Right cardiac atrium (tissue), 5 donors: Measurements from ENCODE around the gene MOB3B. TPM values are rescaled to one million over a fixed set of nuclear protein-coding genes. Genes with fewer than 3 reads are reported as not detected.
A peak's percentile ranks its signal among the peaks of the same experiment; 100 is the strongest.
"Not testable (repeated sequence)": the region's sequence is repeated elsewhere in the genome, so short reads cannot be mapped to it uniquely, and the experiment has no call there.

Experiments
- ATAC-seq, 2 donors: fragments of 200-7000 bp; cut with Tn5 transposase; one replicate each; pipeline versions ENCODE4 v1.8.0 to v1.9.1; 2020; ENCODE audit warnings: moderate library complexity in 2 of 2, mild to moderate bottlenecking in 1 of 2
- DNase-seq, 3 donors: peaks; one replicate each; pipeline ENCODE4 v3.0.0-alpha.2; 2020
- H3K27ac ChIP-seq: one replicate; pipeline ENCODE4 v1.5.1; 2013; ENCODE audit warnings: mild to moderate bottlenecking, low read length, control low read depth, moderate library complexity
- H3K27me3 ChIP-seq: one replicate; pipeline ENCODE4 v1.6.1; 2013; ENCODE audit not compliant: control insufficient read depth, insufficient read depth
- H3K4me1 ChIP-seq: one replicate; pipeline ENCODE4 v1.6.1; 2013; ENCODE audit warnings: low read length; ENCODE audit not compliant: control insufficient read depth, insufficient read depth
- H3K4me3 ChIP-seq: one replicate; pipeline ENCODE4 v1.5.1; 2013; ENCODE audit warnings: low read length, control low read depth
- H3K9me3 ChIP-seq: one replicate; pipeline ENCODE4 v1.6.1; 2013; ENCODE audit warnings: low read length; ENCODE audit not compliant: control insufficient read depth
- WGBS: extraction: QIAGEN DNeasy Blood & Tissue Kit; methylation state at CpG from one replicate; pipeline ENCODE4 v1.1.7; 2013; 5-methylcytosine and 5-hydroxymethylcytosine counted together
- intact Hi-C, 4 donors: fragments of 100-400 bp; cut with DNase I; formaldehyde crosslinking; loops; one replicate each; pipeline versions ENCODE4 v1.11.0 to v1.14.0; 2022 to 2023
- polyA plus RNA-seq: library from polyadenylated mRNA; stranded (reverse); fragments of 200-250 nt; gene quantifications from one replicate; pipeline ENCODE4 v1.2.3, GENCODE V29; 2013
- total RNA-seq, 4 donors: library from RNA; stranded (reverse); fragmentation: NEBNext Ultra II Directional; extraction: Animal tissue kit (Norgen Biotek cat#: 25700); gene quantifications; one replicate each; pipeline ENCODE4 v1.2.1, GENCODE V29; 2021
- donor health status: healthy with polysubstance abuse.
- donor health status: DM: no; HTN: yes; CAD: no.
- donor health status: DM: no; HTN: no; CAD: no.
- donor health status: DM: no; HTN: yes; CAD: no; lungs with severe emphysema.
- donor health status: DM: yes; HTN: yes; CAD: no.

MOB3B gene
- total and polyA plus RNA-seq, 5 donors, result 1.1 to 2.2 (median 2.0) TPM

DNA sequence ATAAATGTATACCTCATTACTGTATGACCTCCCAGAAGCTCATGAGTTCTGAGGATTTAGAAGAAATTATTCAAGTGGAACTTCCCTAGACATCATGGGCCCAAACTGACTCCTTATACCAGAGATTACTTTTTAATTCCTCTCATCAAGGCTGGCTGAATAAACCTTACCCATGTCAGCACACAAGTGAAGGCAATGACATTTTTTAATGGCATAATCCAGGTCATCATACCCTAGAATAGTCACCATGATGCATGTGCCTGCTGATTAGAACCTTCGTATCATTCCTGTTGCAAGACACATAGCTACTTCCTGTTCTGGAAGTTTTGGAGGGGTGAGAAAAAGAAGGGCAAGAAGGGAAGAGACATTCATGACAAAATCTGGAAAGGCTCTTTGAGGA, 55.3 kb downstream of the MOB3B start:
- WGBS, result 33% methylated on average over 1 of the region's 1 CpG
- Histone ChIP-seq H3K9me3 (no peaks in the 10 kb centered on the region), H3K27me3 (no peaks in the 10 kb centered on the region), H3K4me1 (peaks cover 6% of the 10 kb centered on the region), H3K4me3 (no peak overlapping the region), H3K27ac (no peak overlapping the region)
- ATAC-seq (peak in 1 of 2 donors; percentile 8), DNase-seq (no peak)
- intact Hi-C loops, result no loop called here

GRCh38 chr9:27473111-27473529, 56.5 kb downstream of the MOB3B start:
- no peaks in the 10 kb centered on the region for H3K27me3 ChIP-seq
- intact Hi-C loops, result no loop called here
- 38% methylated on average over 7 of the region's 7 CpGs for WGBS
- DNase-seq, result peak; percentile 53 to 76 (median 60)
- peak; percentile 78 to 85 for ATAC-seq
- H3K4me1 ChIP-seq, result peaks cover 6% of the 10 kb centered on the region
- no peaks in the 10 kb centered on the region for H3K9me3 ChIP-seq
- no peak overlapping the region for H3K27ac ChIP-seq
- H3K4me3 ChIP-seq, result no peak overlapping the region

DNA sequence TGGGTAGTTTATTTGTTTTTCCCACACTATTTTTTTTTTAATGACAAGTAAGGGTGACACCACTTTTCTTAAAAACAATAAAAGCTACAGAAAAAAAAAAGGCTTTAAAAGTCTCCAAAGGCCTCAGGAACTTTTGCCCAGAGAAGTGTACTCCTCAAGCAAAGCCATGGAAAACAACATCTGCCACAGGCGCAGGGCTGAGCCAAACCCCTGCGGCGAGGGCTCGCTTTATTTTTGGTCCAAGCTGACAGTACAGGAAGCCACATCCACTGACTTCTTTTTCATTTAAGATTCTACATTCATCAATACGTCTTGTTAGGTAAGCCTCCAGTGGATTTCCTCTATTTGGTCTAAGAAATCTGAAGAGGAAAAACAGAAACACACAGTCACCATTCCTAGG, 57.4 kb downstream of the MOB3B start:
- Histone ChIP-seq H3K4me1 (peaks cover 6% of the 10 kb centered on the region), H3K9me3 (no peaks in the 10 kb centered on the region), H3K4me3 (no peak overlapping the region), H3K27me3 (no peaks in the 10 kb centered on the region), H3K27ac (no peak overlapping the region)
- ATAC-seq (peak in 1 of 2 donors; percentile 45), DNase-seq (peak in 1 of 3 donors; percentile 65)
- intact Hi-C loops, result no loop called here
- 54% methylated on average over 5 of the region's 5 CpGs for WGBS

GRCh38 chr9:27471789-27472188, 57.8 kb downstream of the MOB3B start:
- peak overlapping the region; percentile 40 for H3K27ac ChIP-seq
- H3K4me1 ChIP-seq, result peaks cover 6% of the 10 kb centered on the region
- H3K27me3 ChIP-seq, result no peaks in the 10 kb centered on the region
- no peak overlapping the region for H3K4me3 ChIP-seq
- WGBS, result 70% methylated on average over 3 of the region's 3 CpGs
- intact Hi-C loops, result no loop called here
- no peaks in the 10 kb centered on the region for H3K9me3 ChIP-seq
- no peak for DNase-seq
- no peak for ATAC-seq

DNA sequence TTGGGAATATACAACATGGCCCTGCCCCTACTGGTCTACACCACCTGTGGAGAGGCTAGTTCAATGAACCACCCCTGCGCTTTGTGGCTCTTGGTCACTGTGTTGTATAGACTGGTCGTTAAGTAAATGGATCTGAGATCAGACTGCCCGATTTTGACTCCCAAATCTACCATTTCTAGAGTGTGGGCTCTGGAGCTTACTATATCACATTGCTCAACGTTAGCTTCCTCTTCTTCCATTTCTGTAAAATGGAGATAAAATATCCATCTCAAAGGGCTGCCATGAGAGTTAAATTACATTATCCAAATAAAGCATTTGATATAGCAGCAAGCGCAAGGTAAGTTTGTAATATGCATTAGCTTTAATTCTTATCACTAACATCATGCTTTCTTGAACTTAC, 58.2 kb downstream of the MOB3B start:
- no peaks in the 10 kb centered on the region for H3K9me3 ChIP-seq
- intact Hi-C loops, result no loop called here

GRCh38 chr9:27470291-27470856, 59.2 kb downstream of the MOB3B start:
- 96% methylated on average over 6 of the region's 6 CpGs for WGBS
- Histone ChIP-seq H3K4me1 (peaks cover 6% of the 10 kb centered on the region), H3K27me3 (no peaks in the 10 kb centered on the region), H3K4me3 (no peak overlapping the region), H3K27ac (no peak overlapping the region), H3K9me3 (no peaks in the 10 kb centered on the region)
- intact Hi-C loops, result no loop called here
- ATAC-seq, result no peak
- no peak for DNase-seq

More for the DNA sequence above, 58.2 kb downstream of the MOB3B start:
- no peak overlapping the region for H3K27ac ChIP-seq
- peaks cover 6% of the 10 kb centered on the region for H3K4me1 ChIP-seq
- no peaks in the 10 kb centered on the region for H3K27me3 ChIP-seq
- WGBS, result 92% methylated on average over 5 of the region's 5 CpGs
- DNase-seq (no peak), ATAC-seq (no peak)
- H3K4me3 ChIP-seq, result no peak overlapping the region

DNA sequence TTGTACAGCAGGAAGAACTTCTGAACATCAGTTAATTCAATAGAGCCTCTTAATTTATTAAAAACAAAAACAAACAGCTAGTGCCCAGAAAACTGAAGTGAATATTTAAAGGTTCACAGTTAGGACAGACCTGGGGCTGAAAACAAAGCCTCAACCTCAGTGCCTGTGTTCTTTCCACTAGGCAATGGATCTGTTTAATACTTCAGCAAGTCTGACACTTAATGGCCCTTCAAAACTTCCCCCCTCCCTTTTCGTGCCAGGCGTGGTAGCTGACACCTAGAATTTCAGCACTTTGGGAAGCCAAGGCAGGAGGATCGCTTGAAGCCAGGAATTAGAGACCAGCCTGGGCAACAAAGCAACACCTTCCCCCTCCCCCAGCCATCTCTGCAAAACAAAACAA, 60.1 kb downstream of the MOB3B start:
- intact Hi-C loops, result no loop called here
- no peak for ATAC-seq
- no peak overlapping the region for H3K4me3 ChIP-seq
- no peak for DNase-seq
- H3K9me3 ChIP-seq, result no peaks in the 10 kb centered on the region
- no peaks in the 10 kb centered on the region for H3K27me3 ChIP-seq
- H3K27ac ChIP-seq, result no peak overlapping the region
- 87% methylated on average over 3 of the region's 3 CpGs for WGBS
- peaks cover 3% of the 10 kb centered on the region for H3K4me1 ChIP-seq

DNA sequence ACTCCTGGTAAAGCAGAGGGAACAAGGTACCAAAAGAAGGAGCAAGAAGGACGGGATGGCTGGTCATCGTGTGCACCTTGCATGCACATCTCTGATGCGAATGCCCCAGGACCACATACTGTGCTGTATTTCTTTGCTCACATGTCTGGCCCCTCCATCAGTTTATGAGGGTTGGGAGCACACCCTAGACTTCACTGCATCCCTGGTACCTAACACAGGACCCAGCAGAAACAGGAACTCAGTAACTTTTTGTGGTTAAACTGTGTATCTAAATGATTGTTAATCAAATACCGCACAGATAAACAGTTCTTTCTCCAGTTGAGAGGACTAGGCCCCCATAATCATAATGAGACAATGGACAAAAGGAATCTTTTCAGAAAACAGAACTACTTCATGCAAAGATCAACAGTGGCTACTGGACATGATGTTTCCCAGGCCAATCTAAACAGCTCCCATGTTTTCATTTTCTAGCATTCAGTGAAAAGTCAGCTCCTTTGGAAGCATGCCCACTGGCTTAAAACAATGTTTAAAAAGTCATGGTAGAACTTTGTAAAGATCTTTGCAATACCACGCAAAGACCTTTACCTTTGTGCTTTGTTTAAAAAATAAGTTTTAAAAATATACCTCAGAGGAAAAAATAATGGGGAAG, 61.0 kb downstream of the MOB3B start:
- H3K4me1 ChIP-seq, result peaks cover 3% of the 10 kb centered on the region
- WGBS, result 71% methylated on average over 5 of the region's 5 CpGs
- no peaks in the 10 kb centered on the region for H3K9me3 ChIP-seq
- no peaks in the 10 kb centered on the region for H3K27me3 ChIP-seq
- intact Hi-C loops, result no loop called here
- ATAC-seq (peak in 1 of 2 donors; percentile 66), DNase-seq (no peak)
- no peak overlapping the region for H3K4me3 ChIP-seq
- no peak overlapping the region for H3K27ac ChIP-seq

GRCh38 chr9:27468000-27468399, 61.6 kb downstream of the MOB3B start:
- Histone ChIP-seq H3K27ac (no peak overlapping the region), H3K9me3 (no peaks in the 10 kb centered on the region), H3K4me1 (no peaks in the 10 kb centered on the region), H3K4me3 (no peak overlapping the region), H3K27me3 (no peaks in the 10 kb centered on the region)
- 90% methylated on average over 1 of the region's 1 CpG for WGBS
- ATAC-seq (peak in 1 of 2 donors; percentile 31), DNase-seq (no peak)
- intact Hi-C loops, result no loop called here

GRCh38 chr9:27467486-27467885, 62.1 kb downstream of the MOB3B start:
- no peak overlapping the region for H3K27ac ChIP-seq

DNA sequence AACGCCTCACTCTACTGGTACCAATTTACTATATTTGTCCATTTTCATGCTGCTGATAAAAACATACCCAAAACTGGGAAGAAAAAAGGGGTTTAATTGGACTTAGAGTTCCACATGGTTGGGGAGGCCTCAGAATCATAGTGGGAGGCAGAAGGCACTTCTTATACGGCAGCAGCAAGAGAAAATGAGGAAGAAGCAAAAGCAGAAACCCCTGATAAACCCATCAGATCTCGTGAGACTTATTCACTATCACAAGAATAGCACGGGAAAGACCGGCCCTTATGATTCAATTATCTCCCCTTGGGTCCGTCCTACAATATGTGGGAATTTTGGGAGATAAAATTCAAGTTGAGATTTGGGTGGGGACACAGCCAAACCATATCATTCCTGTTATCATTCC, 63.1 kb downstream of the MOB3B start:
- H3K9me3 ChIP-seq, H3K27me3 ChIP-seq, intact Hi-C loops, H3K27ac ChIP-seq, H3K4me1 ChIP-seq, DNase-seq, H3K4me3 ChIP-seq, ATAC-seq: not testable (repeated sequence)
- 56% methylated on average over 6 of the region's 6 CpGs for WGBS

More at GRCh38 chr9:27467486-27467885, 62.1 kb downstream of the MOB3B start:
- no peak for DNase-seq
- H3K4me3 ChIP-seq, result no peak overlapping the region
- 89% methylated on average over 4 of the region's 4 CpGs for WGBS
- no peak for ATAC-seq
- no peaks in the 10 kb centered on the region for H3K9me3 ChIP-seq
- no peaks in the 10 kb centered on the region for H3K4me1 ChIP-seq
- intact Hi-C loops, result no loop called here
- no peaks in the 10 kb centered on the region for H3K27me3 ChIP-seq
